Natural killer cell (primary cell): ENCODE measurements around the gene ZNF816. TPM values are rescaled to one million over a fixed set of nuclear protein-coding genes. Genes with fewer than 3 reads are reported as not detected.

Experiments used
- ATAC-seq, 3 donors: fragments of 150-1000 bp in 2 of 3; fragments of 200-7000 bp in 1 of 3; cut with Tn5 transposase; 1 replicate in 1 of 3; 2 replicates in 2 of 3; pipeline ENCODE4 v1.10.0; 2021; ENCODE audit warnings: mild to moderate bottlenecking in 2 of 3, moderate library complexity in 2 of 3
- DNase-seq, 2 donors: peaks; one replicate each; pipeline versions ENCODE4 v3.0.0 to v3.0.0-alpha.2; 2013 to 2021; ENCODE audit warnings: mixed read lengths in 1 of 2
- H3K27ac ChIP-seq: one replicate; pipeline ENCODE4 v1.5.1; 2013; ENCODE audit warnings: mild to moderate bottlenecking, low read length
- H3K27me3 ChIP-seq: one replicate; pipeline ENCODE4 v1.6.1; 2013; ENCODE audit warnings: low read length; ENCODE audit not compliant: control insufficient read depth, insufficient read depth
- H3K36me3 ChIP-seq: one replicate; pipeline ENCODE4 v1.6.1; 2013; ENCODE audit warnings: low read length; ENCODE audit not compliant: control insufficient read depth, insufficient read depth
- H3K4me1 ChIP-seq: one replicate; pipeline ENCODE4 v1.6.1; 2013; ENCODE audit warnings: low read length; ENCODE audit not compliant: control insufficient read depth, insufficient read depth
- H3K4me3 ChIP-seq: one replicate; pipeline ENCODE4 v1.5.1; 2013; ENCODE audit warnings: low read length
- H3K9me3 ChIP-seq: one replicate; pipeline ENCODE4 v1.6.1; 2013; ENCODE audit warnings: low read length; ENCODE audit not compliant: control insufficient read depth, insufficient read depth
- H3K27ac Mint-ChIP-seq, 2 donors: one replicate each; pipeline ENCODE4 v1.8.0; 2022; ENCODE audit warnings: mild to moderate bottlenecking in 2 of 2, mixed read lengths in 2 of 2, moderate library complexity in 1 of 2
- H3K27me3 Mint-ChIP-seq, 2 donors: one replicate each; pipeline ENCODE4 v1.8.0; 2022; ENCODE audit warnings: low read depth in 2 of 2, mixed read lengths in 2 of 2
- H3K36me3 Mint-ChIP-seq: one replicate; pipeline ENCODE4 v1.8.0; 2022; ENCODE audit warnings: mixed read lengths
- H3K4me1 Mint-ChIP-seq, 2 donors: one replicate each; pipeline ENCODE4 v1.8.0; 2022; ENCODE audit warnings: mixed read lengths in 2 of 2
- H3K4me3 Mint-ChIP-seq: one replicate; pipeline ENCODE4 v1.8.0; 2022; ENCODE audit warnings: mild to moderate bottlenecking, moderate library complexity, mixed read lengths
- H3K9me3 Mint-ChIP-seq, 2 donors: one replicate each; pipeline ENCODE4 v1.8.0; 2022; ENCODE audit warnings: mixed read lengths in 2 of 2
- WGBS: methylation state at CpG from one replicate; pipeline ENCODE4 v1.1.7; 2013; ENCODE audit warnings: missing lambda C conversion rate; ENCODE audit not compliant: insufficient coverage; 5-methylcytosine and 5-hydroxymethylcytosine counted together
- intact Hi-C: fragments of 100-400 bp; cut with micrococcal nuclease; formaldehyde crosslinking; loops from one replicate; pipeline ENCODE4 v1.14.2; 2022
- total RNA-seq, 4 donors: library from RNA; stranded (reverse); fragments of 120-200 nt in 1 of 4; gene quantifications; one replicate each; pipeline versions ENCODE4 v1.2.3 to v1.2.4, GENCODE V29; 2013 to 2022
- TF ChIP-seq, protein P1 (sequence below): fragments of 200-600 bp; IDR thresholded peaks from one replicate; pipeline ENCODE4 v1.8.0; 2022; ENCODE audit warnings: antibody characterized with exemption

The ZNF816 gene
- total RNA-seq, 3 donors from 2014 or later (not counting 1 experiment from before 2014, with no cell fraction given) = 4.1 to 11.3 (median 7.7) TPM

DNA sequence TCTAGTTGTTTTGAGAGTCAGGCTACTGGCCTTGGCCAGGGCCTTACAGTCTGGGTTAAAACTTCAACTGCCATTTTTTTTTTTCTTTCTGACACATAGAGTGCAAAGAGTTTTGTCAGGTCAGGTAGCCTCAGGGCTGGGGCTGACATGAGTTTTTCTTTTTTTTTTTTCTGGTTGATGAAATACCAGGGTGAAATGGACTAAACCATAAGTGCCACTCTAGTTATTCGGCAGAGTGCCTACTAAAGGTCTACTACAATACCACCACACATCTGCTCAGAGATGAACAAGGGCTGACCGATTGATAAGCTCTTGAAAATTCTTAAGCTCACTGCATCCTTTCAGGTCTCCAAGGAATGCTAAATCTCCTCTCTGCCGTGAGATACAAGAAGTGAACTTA lies 60.8 kb downstream of the ZNF816 start:
- peaks cover 15% of the 10 kb centered on the region for H3K36me3 Mint-ChIP-seq
- H3K4me3 ChIP-seq = no peak overlapping the region
- no peak for DNase-seq
- H3K4me3 Mint-ChIP-seq = no peak overlapping the region
- H3K9me3 ChIP-seq = no peaks in the 10 kb centered on the region
- no peaks in the 10 kb centered on the region for H3K27me3 ChIP-seq
- H3K9me3 Mint-ChIP-seq = peaks cover 2 to 4% of the 10 kb centered on the region in 2 donors
- TF ChIP-seq, protein P1, sequence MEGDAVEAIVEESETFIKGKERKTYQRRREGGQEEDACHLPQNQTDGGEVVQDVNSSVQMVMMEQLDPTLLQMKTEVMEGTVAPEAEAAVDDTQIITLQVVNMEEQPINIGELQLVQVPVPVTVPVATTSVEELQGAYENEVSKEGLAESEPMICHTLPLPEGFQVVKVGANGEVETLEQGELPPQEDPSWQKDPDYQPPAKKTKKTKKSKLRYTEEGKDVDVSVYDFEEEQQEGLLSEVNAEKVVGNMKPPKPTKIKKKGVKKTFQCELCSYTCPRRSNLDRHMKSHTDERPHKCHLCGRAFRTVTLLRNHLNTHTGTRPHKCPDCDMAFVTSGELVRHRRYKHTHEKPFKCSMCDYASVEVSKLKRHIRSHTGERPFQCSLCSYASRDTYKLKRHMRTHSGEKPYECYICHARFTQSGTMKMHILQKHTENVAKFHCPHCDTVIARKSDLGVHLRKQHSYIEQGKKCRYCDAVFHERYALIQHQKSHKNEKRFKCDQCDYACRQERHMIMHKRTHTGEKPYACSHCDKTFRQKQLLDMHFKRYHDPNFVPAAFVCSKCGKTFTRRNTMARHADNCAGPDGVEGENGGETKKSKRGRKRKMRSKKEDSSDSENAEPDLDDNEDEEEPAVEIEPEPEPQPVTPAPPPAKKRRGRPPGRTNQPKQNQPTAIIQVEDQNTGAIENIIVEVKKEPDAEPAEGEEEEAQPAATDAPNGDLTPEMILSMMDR = no peak
- H3K4me1 Mint-ChIP-seq = peaks cover 10 to 15% of the 10 kb centered on the region in 2 donors
- H3K27me3 Mint-ChIP-seq = no peaks in the 10 kb centered on the region
- H3K27ac Mint-ChIP-seq = no peak overlapping the region
- intact Hi-C loops = no loop called here
- peaks cover 10% of the 10 kb centered on the region for H3K4me1 ChIP-seq
- H3K36me3 ChIP-seq = peaks cover 1% of the 10 kb centered on the region
- 97% methylated on average over 3 of the region's 3 CpGs for WGBS
- no peak overlapping the region for H3K27ac ChIP-seq
- ATAC-seq = no peak

Other genes with a start within 250 kb of the ZNF816 start
- gene ZNF611, start 227.8 kb downstream of the ZNF816 start, total RNA-seq = 10 to 100 TPM; 41.2 to 58.0 (median 44.2) TPM
- gene ZNF600, start 176.1 kb downstream of the ZNF816 start, total RNA-seq = 100 to 1,000 TPM in 1 of 3 donors, 10 to 100 TPM in 2; 28.8 to 157 (median 73.1) TPM
- gene ZNF28, start 141.2 kb downstream of the ZNF816 start, total RNA-seq = 10 to 100 TPM; 14.9 to 30.4 (median 17.6) TPM
- gene ZNF468, start 105.3 kb downstream of the ZNF816 start, total RNA-seq = 10 to 100 TPM; 20.1 to 25.4 (median 24.1) TPM
- gene ZNF320, start 65.2 kb downstream of the ZNF816 start, total RNA-seq = 10 to 100 TPM; 10.3 to 14.0 (median 11.9) TPM
- 10 to 100 TPM in 1 of 3 donors, 1 to 10 TPM in 2; 5.1 to 13.5 (median 8.0) TPM for gene ZNF888, start 39.5 kb downstream of the ZNF816 start, total RNA-seq
- gene ERVV-1, start 51.0 kb upstream of the ZNF816 start, total RNA-seq = not detected
- not detected for gene ERVV-2, start 81.9 kb upstream of the ZNF816 start, total RNA-seq
- 10 to 100 TPM; 43.9 to 54.9 (median 54.7) TPM for gene ZNF160, start 140.5 kb upstream of the ZNF816 start, total RNA-seq
- 1 to 10 TPM; 1.3 to 3.1 (median 1.7) TPM for gene ZNF415, start 170.0 kb upstream of the ZNF816 start, total RNA-seq
- 1 to 10 TPM; 5.8 to 10.0 (median 9.2) TPM for gene ZNF347, start 196.2 kb upstream of the ZNF816 start, total RNA-seq
- gene ZNF665, start 230.5 kb upstream of the ZNF816 start, total RNA-seq = 1 to 10 TPM; 3.4 to 5.3 (median 4.9) TPM